Measurements from ENCODE around the gene ANKMY1. TPM values are rescaled to one million over a fixed set of nuclear protein-coding genes. Genes with fewer than 3 reads are reported as not detected.

The ANKMY1 gene
- total and polyA plus RNA-seq, 8 donors = 6.9 to 20.1 (median 10.7) TPM

DNA sequence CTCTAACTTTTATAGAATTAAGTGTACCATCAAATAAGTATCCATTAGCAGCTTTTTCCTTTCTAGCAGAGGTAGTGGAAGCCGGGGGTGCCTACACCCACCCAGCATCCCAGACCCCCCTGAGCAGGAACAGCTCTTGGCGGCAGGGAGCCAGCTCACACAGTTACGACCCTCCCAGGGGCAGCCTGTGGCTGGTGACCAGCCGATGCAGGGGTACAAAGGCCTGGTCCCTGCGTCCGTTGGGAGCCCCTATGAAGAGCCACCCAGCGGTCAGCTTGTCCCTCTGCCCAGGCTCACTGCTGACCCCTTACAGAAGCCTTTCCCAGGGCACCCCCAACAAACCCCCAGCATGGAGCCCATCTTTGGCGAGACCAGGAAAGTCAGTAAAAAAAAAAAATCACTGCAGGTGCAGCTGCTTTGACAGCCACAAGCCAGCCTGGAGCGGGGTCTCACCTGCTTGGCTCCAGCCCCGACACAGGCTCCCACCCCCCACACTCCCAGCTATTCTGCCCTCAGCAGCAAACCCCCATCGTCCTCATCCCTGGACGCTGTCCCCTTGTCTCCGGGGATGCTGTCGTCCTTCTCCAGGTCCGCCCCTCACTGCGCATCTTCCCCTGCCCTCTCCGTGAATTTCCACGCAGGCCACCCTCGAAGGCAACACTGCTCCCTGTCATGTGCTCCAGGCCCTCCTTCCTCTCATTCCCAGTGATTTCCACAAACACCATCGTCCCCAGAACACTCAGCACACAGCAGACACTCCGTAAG, 79.3 kb downstream of the ANKMY1 start:
- DNase-seq (no peak), ATAC-seq (no peak), FAIRE-seq (no peak)
- no peak overlapping the region for H3K4me3 ChIP-seq
- intact Hi-C loops (cut with DNase I) = no loop called here
- H3K9me3 ChIP-seq = no peaks in the 10 kb centered on the region
- 94% methylated on average over 21 of the region's 21 CpGs for WGBS, 2 donors
- H3K36me3 ChIP-seq = no peaks in the 10 kb centered on the region
- TF ChIP-seq, protein P1, sequence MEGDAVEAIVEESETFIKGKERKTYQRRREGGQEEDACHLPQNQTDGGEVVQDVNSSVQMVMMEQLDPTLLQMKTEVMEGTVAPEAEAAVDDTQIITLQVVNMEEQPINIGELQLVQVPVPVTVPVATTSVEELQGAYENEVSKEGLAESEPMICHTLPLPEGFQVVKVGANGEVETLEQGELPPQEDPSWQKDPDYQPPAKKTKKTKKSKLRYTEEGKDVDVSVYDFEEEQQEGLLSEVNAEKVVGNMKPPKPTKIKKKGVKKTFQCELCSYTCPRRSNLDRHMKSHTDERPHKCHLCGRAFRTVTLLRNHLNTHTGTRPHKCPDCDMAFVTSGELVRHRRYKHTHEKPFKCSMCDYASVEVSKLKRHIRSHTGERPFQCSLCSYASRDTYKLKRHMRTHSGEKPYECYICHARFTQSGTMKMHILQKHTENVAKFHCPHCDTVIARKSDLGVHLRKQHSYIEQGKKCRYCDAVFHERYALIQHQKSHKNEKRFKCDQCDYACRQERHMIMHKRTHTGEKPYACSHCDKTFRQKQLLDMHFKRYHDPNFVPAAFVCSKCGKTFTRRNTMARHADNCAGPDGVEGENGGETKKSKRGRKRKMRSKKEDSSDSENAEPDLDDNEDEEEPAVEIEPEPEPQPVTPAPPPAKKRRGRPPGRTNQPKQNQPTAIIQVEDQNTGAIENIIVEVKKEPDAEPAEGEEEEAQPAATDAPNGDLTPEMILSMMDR (IDR thresholded peaks at IDR 0.05) = no peak
- no peak overlapping the region for H3K27ac ChIP-seq
- H3K4me1 ChIP-seq = no peaks in the 10 kb centered on the region
- H3K27me3 ChIP-seq = no peaks in the 10 kb centered on the region

DNA sequence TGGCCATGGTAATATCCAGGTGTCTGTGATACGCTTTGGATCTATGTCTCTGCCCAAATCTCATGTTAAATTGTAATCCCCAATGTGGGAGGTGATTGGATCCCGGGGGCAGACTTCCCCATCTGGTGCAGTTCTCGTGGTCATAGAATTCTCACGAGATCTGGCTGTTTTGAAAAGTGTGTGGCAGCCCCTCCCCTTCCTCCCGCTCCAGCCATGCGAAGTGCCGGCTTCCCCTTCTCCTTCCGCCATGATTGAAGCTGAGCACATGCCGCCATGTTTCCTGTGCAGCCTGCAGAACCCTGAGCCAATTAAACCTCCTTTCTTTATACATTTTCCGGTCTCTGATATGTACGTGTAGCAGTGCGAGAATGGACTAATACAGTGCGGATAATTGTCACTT, 79.9 kb downstream of the ANKMY1 start:
- intact Hi-C loops (cut with DNase I) = no loop called here
- FAIRE-seq (no peak), DNase-seq (no peak), ATAC-seq (no peak)
- Histone ChIP-seq H3K27ac (no peak overlapping the region), H3K4me3 (no peak overlapping the region), H3K36me3 (no peaks in the 10 kb centered on the region), H3K4me1 (no peaks in the 10 kb centered on the region), H3K27me3 (no peaks in the 10 kb centered on the region), H3K9me3 (no peaks in the 10 kb centered on the region)
- TF ChIP-seq, protein P1 (IDR thresholded peaks at IDR 0.05) = no peak
- WGBS, 2 donors = 83 to 86% methylated on average over 13 of the region's 13 CpGs

DNA sequence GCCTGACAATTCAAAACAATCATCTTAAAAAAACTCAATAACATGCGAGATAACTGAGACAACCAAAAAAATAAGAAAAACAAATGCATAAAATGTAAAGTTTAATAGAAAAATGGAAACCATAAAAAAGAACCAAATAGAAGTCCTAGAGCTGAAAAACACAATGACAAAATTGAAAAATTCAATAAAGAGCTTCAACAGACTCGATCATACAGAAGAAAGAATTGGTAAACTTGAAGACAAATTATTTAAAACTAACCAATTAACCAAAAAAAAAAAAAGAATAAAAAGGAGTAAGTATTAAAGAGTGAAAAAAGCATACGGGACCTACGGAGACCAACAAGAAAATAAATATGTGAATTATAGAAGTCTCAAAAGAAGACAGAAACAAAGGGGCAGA, 84.6 kb downstream of the ANKMY1 start:
- no peaks in the 10 kb centered on the region for H3K4me1 ChIP-seq
- TF ChIP-seq, protein P1 (IDR thresholded peaks at IDR 0.05) = no peak
- DNase-seq = no peak
- intact Hi-C loops (cut with DNase I) = no loop called here
- peak; percentile 87 for FAIRE-seq
- WGBS, 2 donors = 96% methylated on average over 4 of the region's 4 CpGs
- H3K9me3 ChIP-seq = no peaks in the 10 kb centered on the region
- H3K4me3 ChIP-seq = no peak overlapping the region
- H3K27me3 ChIP-seq = no peaks in the 10 kb centered on the region
- no peak overlapping the region for H3K27ac ChIP-seq
- H3K36me3 ChIP-seq = no peaks in the 10 kb centered on the region
- ATAC-seq = no peak

DNA sequence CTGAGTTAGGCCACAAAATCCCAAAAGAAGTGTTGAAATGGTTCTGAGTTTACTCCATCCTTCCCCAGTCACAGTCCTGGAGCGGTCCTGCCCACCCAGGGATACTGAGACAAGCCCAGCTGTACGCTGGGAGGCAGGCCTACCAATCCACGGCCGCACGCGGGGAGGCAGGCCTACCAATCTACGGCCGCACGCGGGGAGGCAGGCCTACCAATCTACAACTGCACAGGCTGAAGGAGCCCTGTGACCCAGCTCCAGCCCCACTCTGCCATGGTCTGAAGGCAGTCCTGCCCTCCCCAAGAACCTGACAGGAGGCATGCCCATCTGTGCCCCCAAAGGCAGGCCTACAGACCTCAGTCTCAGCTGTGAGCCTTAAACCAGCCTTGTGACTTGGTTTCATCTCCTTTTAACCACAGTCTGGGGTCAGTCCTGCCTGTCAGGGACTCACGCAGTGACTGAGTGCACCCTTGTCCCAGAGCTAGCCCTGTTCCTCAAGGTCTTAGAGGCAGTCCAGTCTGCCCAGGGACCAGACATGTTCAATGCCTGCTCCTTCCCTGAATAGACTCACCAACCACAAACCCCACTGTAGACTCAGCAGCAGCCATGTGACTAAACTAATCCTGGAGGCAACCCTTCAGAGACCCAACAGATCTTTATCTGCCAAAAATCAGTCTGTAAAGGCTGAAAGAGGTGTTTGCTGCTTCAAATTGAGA, 85.6 kb downstream of the ANKMY1 start:
- Histone ChIP-seq H3K4me1 (no peaks in the 10 kb centered on the region), H3K9me3 (no peaks in the 10 kb centered on the region), H3K36me3 (no peaks in the 10 kb centered on the region), H3K27ac (no peak overlapping the region), H3K27me3 (no peaks in the 10 kb centered on the region), H3K4me3 (no peak overlapping the region)
- no peak for FAIRE-seq
- no peak for ATAC-seq
- WGBS, 2 donors = 96 to 99% methylated on average over 11 of the region's 11 CpGs
- TF ChIP-seq, protein P1 (IDR thresholded peaks at IDR 0.05) = no peak
- peak in 1 of 6 donors; percentile 39 for DNase-seq
- intact Hi-C loops (cut with DNase I) = no loop called here

DNA sequence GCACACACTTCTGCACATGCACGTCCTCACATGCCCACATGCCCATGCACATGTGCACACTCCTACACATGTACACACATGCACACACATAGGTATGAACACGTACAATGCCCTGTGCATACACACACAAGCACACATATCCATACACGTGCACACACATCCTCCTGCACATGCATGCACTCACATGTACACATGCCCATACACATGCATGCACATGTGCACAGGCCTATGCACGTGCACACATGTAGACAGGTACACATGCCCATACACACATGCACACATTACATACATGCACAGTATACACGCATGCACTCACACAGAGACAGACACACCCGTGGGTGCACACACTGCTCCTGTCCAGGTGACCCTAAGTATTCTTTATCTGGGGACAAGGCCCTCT, 88.0 kb downstream of the ANKMY1 start:
- Histone ChIP-seq H3K36me3 (no peaks in the 10 kb centered on the region), H3K9me3 (no peaks in the 10 kb centered on the region), H3K4me3 (no peak overlapping the region), H3K27ac (no peak overlapping the region), H3K27me3 (no peaks in the 10 kb centered on the region), H3K4me1 (no peaks in the 10 kb centered on the region)
- TF ChIP-seq, protein P1 (IDR thresholded peaks at IDR 0.05) = no peak
- intact Hi-C loops (cut with DNase I) = no loop called here
- FAIRE-seq (no peak), DNase-seq (peak in 1 of 6 donors; percentile 32), ATAC-seq (no peak)
- WGBS, 2 donors = 87 to 90% methylated on average over 6 of the region's 6 CpGs

All from pancreas (tissue), 10 donors.